SK-N-MC (cell line): ENCODE results near the gene DLG5.

Source experiments
- DNase-seq: peaks from one replicate; pipeline ENCODE4 v3.0.0-alpha.2; 2011; ENCODE audit warnings: low read depth, low spot score
- H3K27ac ChIP-seq: fragments of 200-600 bp; sonication (generic); 2 replicates; pipeline ENCODE4 v1.5.1; 2016; ENCODE audit warnings: mixed run types
- H3K36me3 ChIP-seq: fragments of 200-600 bp; sonication (generic); 2 replicates; pipeline ENCODE4 v1.6.1; 2017; ENCODE audit warnings: antibody characterized with exemption, low read length, mixed read lengths; ENCODE audit not compliant: insufficient read depth
- H3K4me3 ChIP-seq: fragments of 200-600 bp; sonication (generic); 2 replicates; pipeline ENCODE4 v1.5.1; 2016
- H3K9ac ChIP-seq: fragments of 200-600 bp; sonication (generic); 2 replicates; pipeline ENCODE4 v1.8.0; 2017; ENCODE audit warnings: mixed run types, mixed read lengths; ENCODE audit not compliant: insufficient read length
- H3K9me3 ChIP-seq: fragments of 200-600 bp; sonication (generic); 2 replicates; pipeline ENCODE4 v1.6.1; 2017; ENCODE audit warnings: low read depth, mild to moderate bottlenecking, antibody characterized with exemption, low read length, moderate library complexity, mixed read lengths
- EZH2 ChIP-seq: fragments of 200-600 bp; sonication (generic); IDR thresholded peaks from one replicate; pipeline ENCODE4 v1.6.1; 2017; ENCODE audit warnings: antibody characterized with exemption
- FOXP2 ChIP-seq: optimal IDR thresholded peaks from 2 replicates; pipeline ENCODE3; 2011; ENCODE audit warnings: mild to moderate bottlenecking, moderate library complexity; ENCODE audit not compliant: insufficient read depth; ENCODE audit errors: extremely low read length, control extremely low read depth
- POLR2AphosphoS5 ChIP-seq: IDR thresholded peaks from 2 replicates; pipeline ENCODE4 v1.6.1; 2012; ENCODE audit warnings: mild to moderate bottlenecking, low read depth, low read length, borderline replicate concordance

The DLG5 gene

DNA sequence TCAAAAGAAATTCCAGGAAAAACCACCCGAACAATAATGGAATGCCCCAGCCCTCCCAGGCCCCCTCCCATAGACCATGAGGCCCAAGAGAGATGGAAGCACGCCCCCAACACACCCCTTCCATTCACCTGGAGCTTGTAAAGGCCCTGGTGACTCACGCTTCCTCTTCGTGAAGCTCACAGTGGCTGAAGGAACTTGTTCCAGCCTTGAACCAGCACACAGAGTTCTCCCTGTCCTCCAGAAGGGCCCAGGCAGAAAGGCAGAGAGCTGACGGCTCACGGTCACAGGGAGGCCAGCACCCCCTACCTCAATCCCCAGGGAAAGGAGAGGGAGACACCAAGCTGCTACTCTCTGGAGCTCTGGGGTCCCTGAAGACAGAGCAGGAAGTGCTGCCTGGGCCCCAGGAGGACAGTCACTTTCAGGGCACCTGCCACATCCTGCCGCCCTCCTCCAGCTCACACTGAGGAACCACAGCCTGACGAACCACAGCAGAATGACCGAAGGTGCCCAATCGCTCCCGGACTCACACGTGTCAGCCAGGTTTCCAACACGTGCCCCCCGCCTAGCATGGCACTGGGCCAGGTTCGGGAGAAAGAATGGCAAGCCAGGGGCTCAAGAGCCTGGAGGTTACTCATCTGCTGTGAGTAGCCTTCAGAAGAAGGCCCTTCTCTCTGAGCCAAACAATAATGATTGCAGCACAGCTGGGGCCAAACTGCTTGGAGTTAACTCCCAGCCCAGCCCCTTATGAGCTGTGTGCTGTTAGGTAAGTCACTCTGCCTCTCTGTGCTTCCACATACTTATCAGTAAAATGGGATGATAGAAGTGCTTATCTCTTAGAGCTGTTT lies 52.8 kb downstream of the DLG5 start:
- Histone ChIP-seq H3K4me3 (no peak overlapping the region), H3K36me3 (no peaks in the 10 kb centered on the region), H3K9ac (no peak overlapping the region), H3K9me3 (no peaks in the 10 kb centered on the region), H3K27ac (no peak overlapping the region)
- no peak for TF ChIP-seq POLR2AphosphoS5
- no peak for TF ChIP-seq FOXP2
- TF ChIP-seq EZH2 = no peak
- no peak for DNase-seq

DNA sequence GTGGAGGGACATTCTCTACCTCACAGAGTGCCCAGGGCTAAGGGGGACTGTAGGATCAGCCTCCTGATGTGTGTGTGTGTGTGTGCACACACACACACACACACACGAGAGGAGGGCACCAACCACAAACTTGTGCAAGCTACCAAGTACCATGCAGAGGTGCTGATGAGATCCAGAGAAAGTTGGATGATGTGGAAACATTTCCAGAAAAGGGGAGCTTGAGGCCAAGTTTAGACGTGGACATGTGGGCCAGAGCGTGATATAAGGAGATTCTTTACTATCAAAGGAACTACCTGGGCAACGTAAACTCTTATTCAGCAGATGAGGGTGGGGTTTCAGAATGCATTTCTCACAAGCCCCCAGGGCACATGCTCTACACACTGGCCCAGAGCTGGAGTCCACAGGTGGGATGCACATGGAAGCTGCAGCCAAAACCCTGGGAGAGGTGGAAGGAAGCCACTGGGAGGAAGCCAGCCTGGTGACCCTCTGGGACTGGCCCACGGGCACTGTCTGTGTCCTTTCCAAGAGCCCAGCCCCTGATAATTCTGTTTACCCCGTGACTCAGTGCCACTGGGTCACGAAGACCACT lies 53.5 kb downstream of the DLG5 start:
- Histone ChIP-seq H3K27ac (no peak overlapping the region), H3K36me3 (no peaks in the 10 kb centered on the region), H3K9me3 (no peaks in the 10 kb centered on the region), H3K4me3 (no peak overlapping the region), H3K9ac (no peak overlapping the region)
- no peak for TF ChIP-seq POLR2AphosphoS5
- no peak for TF ChIP-seq EZH2
- TF ChIP-seq FOXP2 = no peak
- DNase-seq = no peak

DNA sequence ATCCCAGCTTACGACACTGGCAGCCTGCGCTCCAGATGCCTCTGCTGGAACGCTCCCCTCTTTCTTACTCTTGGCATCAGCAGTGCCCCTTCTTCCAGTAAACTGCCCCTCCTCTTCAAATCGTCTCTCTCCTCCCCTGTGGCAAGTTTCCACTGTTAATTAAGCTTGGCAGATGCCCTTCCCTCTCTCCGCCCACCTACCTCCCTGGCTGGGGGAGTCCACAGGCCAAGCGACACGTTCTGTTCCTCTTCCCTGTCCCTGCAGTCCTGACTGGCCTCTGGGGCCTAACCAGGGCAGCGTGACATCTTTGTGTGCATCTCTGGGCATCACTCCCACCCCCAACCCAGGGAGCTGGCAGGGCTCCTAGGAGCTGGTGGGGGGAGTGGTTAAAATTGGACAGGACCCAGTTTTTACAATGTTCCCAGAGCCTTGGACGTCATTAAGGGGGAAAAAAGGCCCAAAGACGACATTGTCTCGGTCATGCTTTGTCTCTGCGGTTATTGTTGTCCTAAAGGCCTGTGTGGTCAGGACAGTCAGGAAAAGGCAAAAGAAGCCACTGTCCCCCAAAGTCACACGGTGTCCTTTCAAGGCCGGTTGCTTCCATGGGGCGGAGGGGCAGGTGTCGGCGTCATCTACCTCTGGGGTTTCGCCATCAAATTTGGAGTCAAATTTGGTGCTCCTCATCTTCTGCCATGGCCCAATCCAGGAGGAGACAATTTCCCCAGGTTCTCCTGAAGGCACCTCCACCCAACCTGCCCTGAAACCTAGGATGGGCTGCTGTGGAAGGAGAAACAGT lies 54.2 kb downstream of the DLG5 start:
- no peak overlapping the region for H3K4me3 ChIP-seq
- H3K27ac ChIP-seq = no peak overlapping the region
- TF ChIP-seq POLR2AphosphoS5 = no peak
- TF ChIP-seq EZH2 = no peak
- TF ChIP-seq FOXP2 = no peak
- DNase-seq = no peak
- no peaks in the 10 kb centered on the region for H3K36me3 ChIP-seq
- H3K9me3 ChIP-seq = no peaks in the 10 kb centered on the region
- no peak overlapping the region for H3K9ac ChIP-seq

DNA sequence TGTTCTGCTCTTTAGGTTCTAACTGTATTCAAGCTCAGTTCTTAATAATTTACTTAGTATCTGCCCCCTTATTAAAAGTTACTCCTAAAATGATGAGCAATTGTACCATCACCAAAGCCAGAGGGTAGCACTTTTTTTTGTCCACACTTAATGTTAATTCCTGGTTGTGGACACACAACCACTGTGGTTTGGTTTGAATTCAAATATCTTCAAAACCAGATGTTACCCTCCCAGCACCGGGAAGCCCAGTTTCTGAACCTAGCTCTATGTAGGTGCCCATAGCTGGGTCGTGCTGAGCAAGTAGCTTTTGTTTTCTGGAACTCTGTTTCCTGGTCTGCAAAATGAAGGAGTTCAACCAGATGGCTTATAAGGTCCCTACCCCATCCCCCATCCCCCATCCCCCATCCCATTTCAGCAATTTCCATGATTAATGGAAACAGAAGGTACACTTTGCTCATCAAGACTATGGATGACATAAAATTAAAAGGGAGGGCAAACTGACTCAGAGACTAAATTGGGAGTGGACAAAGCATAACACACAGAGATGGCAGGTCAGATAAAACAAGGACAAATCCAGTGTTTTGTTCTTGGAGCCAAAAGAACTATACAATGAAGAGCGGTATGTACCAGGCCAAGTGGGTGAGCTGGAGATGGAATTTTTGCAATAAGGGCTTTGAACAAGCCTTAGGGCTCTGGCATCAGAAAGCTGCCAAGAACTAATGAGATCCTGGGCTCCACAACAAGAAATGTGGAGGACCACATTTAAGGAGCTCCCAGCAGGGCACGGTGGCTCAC lies 56.7 kb downstream of the DLG5 start:
- Histone ChIP-seq H3K9me3 (no peaks in the 10 kb centered on the region), H3K36me3 (no peaks in the 10 kb centered on the region), H3K27ac (no peak overlapping the region), H3K9ac (no peak overlapping the region), H3K4me3 (no peak overlapping the region)
- TF ChIP-seq FOXP2 = no peak
- no peak for TF ChIP-seq EZH2
- no peak for DNase-seq

DNA sequence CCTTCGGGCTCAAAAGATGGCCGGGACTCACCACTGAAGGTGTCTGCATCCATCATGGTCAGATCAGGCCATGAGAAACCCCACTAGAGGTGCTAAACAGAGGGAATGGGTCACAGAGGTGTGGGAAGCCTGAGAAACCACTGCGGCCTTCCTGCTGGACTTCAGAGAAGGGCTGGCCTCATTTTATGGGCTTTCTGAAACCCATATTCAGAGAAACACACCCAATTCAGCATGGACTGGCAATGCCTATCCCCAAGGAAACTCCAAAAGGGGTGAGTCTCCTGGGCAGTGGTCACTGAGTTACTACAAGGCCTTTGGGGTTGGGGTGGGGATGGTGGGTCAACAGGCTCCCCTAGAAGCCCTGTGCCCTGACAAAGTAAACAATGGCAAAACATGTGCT lies 58.0 kb downstream of the DLG5 start:
- H3K4me3 ChIP-seq = no peak overlapping the region
- H3K36me3 ChIP-seq = no peaks in the 10 kb centered on the region
- H3K9me3 ChIP-seq = no peaks in the 10 kb centered on the region
- no peak overlapping the region for H3K9ac ChIP-seq
- no peak for DNase-seq
- no peak overlapping the region for H3K27ac ChIP-seq
- TF ChIP-seq EZH2 (no peak), FOXP2 (no peak), POLR2AphosphoS5 (no peak)

DNA sequence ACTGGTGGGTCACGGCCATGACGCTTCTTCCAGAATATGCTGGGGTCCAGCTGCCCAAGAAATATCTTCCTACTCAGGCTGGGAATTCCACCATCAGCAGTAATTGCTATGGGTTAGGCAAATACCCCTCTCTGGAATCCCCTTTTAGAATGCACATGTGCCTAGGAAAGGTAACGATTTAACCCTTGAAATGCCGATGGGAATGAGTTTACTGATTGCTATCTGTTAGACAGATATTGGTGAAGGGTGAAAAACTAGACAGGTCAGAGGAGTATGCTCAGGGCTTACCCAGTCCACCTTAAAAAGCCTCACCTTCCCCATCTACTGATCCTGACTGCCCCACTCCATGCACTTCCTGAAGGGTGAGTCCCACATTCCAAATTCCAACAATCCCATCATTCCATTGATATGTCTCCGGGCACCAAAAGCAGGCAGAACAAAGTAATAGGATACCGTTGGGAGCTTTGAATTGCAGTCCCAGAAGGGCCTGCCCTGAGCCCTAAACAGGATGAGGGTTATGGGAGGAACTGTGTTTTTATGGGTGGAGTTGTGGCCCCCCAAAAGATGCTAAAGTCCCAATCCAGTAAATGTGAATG lies 59.3 kb downstream of the DLG5 start:
- H3K4me3 ChIP-seq = no peak overlapping the region
- H3K36me3 ChIP-seq = no peaks in the 10 kb centered on the region
- no peaks in the 10 kb centered on the region for H3K9me3 ChIP-seq
- DNase-seq = no peak
- no peak overlapping the region for H3K27ac ChIP-seq
- no peak for TF ChIP-seq EZH2
- no peak for TF ChIP-seq FOXP2
- no peak for TF ChIP-seq POLR2AphosphoS5
- H3K9ac ChIP-seq = no peak overlapping the region

DNA sequence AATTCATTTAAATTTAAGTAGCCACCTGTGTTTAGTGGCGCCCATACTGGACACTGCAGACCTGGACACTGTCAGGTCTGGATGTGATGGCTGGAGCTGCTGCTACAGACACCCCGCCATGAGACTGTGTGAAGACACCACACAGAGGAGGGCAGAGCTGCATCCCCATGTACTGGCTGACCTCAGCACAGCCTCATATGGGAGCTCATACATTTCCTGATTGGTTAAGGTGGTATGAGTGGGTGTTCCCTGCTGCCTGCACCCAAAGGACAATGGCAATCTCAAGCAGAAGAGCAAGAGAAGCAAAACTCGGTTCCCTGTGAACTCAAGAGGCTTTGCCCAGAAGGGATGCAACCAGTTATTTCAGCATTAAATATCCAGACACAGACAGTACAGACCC lies 60.0 kb downstream of the DLG5 start:
- TF ChIP-seq FOXP2 (no peak), POLR2AphosphoS5 (no peak), EZH2 (no peak)
- Histone ChIP-seq H3K9ac (no peak overlapping the region), H3K4me3 (no peak overlapping the region), H3K9me3 (no peaks in the 10 kb centered on the region), H3K27ac (no peak overlapping the region), H3K36me3 (no peaks in the 10 kb centered on the region)
- no peak for DNase-seq
